HCT116 (cell line): ENCODE measurements around the gene ASB1. TPM values are rescaled to one million over a fixed set of nuclear protein-coding genes. Genes with fewer than 3 reads are reported as not detected.

ENCODE experiments used
- ATAC-seq: fragments of 200-7000 bp; cut with Tn5 transposase; 2 replicates; pipeline ENCODE4 v1.9.1; 2020; ENCODE audit warnings: mild to moderate bottlenecking, moderate library complexity
- BruUV-seq: library from RNA; stranded (reverse); fragments of 400-500 nt; replicated peaks from 2 replicates; lab custom pipeline; 2021; lab: Mats Ljungman, UMichigan
- CTCF ChIA-PET: fragments of 300-600 bp; sonication (Branson Sonifier 250); formaldehyde crosslinking; loops from one replicate; lab custom pipeline; 2021; ENCODE audit warnings: antibody characterized with exemption; lab: Charles Lee
- POLR2A ChIA-PET: fragments of 300-600, 350-600 bp; sonication (Branson Sonifier 250); formaldehyde crosslinking; loops from one replicate; lab custom pipeline; 2021; ENCODE audit warnings: antibody characterized with exemption; lab: Charles Lee
- RAD21 ChIA-PET, 2 experiments: fragments of 300-600 bp; sonication (Branson Sonifier 250); formaldehyde crosslinking; loops; one replicate each; lab custom pipeline; 2023; ENCODE audit warnings: low total read pairs in 2 of 2; ENCODE audit not compliant: uncharacterized antibody in 2 of 2, unreplicated experiment in 2 of 2, low non-redundant PET in 1 of 2; lab: Charles Lee
- DNase-seq: peaks from one replicate; pipeline ENCODE4 v3.0.0-alpha.2; 2010; ENCODE audit warnings: low read depth, low spot score
- H2AFZ ChIP-seq: fragments of 200-600 bp; shearing (Covaris generic), sonication (generic); 2 replicates; pipeline ENCODE4 v1.6.1; 2017; ENCODE audit warnings: low read depth, mixed run types, mixed read lengths, antibody characterized with exemption, low read length; ENCODE audit not compliant: poor library complexity, severe bottlenecking
- H3K27ac ChIP-seq: 2 replicates; pipeline ENCODE4 v1.5.1; 2012; ENCODE audit warnings: low read depth, low read length
- H3K27me3 ChIP-seq: fragments of 200-600 bp; sonication (generic); 2 replicates; pipeline ENCODE4 v1.6.1; 2016; ENCODE audit warnings: mixed run types, low read length, mixed read lengths; ENCODE audit not compliant: insufficient read depth
- H3K36me3 ChIP-seq, 2 experiments: fragments of 200-500 bp in 1 of 2; fragments of 200-600 bp in 1 of 2; sonication (Bioruptor generic) in 1 of 2; sonication (generic) in 1 of 2; 2 replicates each; pipeline versions ENCODE4 v1.5.1 to v1.6.1; 2014 to 2016; ENCODE audit warnings: low read length in 2 of 2, inconsistent platforms in 1 of 2, mixed read lengths in 1 of 2, mixed run types in 1 of 2; ENCODE audit not compliant: insufficient read depth in 2 of 2, control insufficient read depth in 1 of 2
- H3K4me1 ChIP-seq, 2 experiments: fragments of 200-600 bp in 1 of 2; sonication (generic) in 1 of 2; 2 replicates each; pipeline versions ENCODE4 v1.5.1 to v1.6.1; 2012 to 2017; ENCODE audit warnings: low read length in 2 of 2, inconsistent platforms in 1 of 2, mild to moderate bottlenecking in 1 of 2, mixed read lengths in 1 of 2, mixed run types in 1 of 2, moderate library complexity in 1 of 2; ENCODE audit not compliant: insufficient read depth in 2 of 2, control insufficient read depth in 1 of 2
- H3K4me2 ChIP-seq: fragments of 200-600 bp; sonication (generic); 2 replicates; pipeline ENCODE4 v1.6.1; 2017; ENCODE audit warnings: mixed run types, low read length, mixed read lengths
- H3K4me3 ChIP-seq, 2 experiments: fragments of 200-600 bp in 1 of 2; sonication (generic) in 1 of 2; replicated peaks in 1 of 2; 2 replicates each; pipeline ENCODE4 v1.5.1; 2011 to 2016; ENCODE audit warnings: low read length in 2 of 2, control low read depth in 1 of 2, low read depth in 1 of 2, mild to moderate bottlenecking in 1 of 2, mixed read lengths in 1 of 2, mixed run types in 1 of 2
- H3K79me2 ChIP-seq: fragments of 200-600 bp; sonication (generic); 2 replicates; pipeline ENCODE4 v1.6.1; 2017; ENCODE audit warnings: mild to moderate bottlenecking, mixed run types, low read length, moderate library complexity, mixed read lengths; ENCODE audit not compliant: insufficient read depth
- H3K9ac ChIP-seq: fragments of 200-600 bp; sonication (generic); 2 replicates; pipeline ENCODE4 v1.6.1; 2016; ENCODE audit warnings: low read length, mixed read lengths
- H3K9me2 ChIP-seq: fragments of 200-600 bp; sonication (generic), shearing (Covaris generic); 2 replicates; pipeline ENCODE4 v1.6.1; 2017; ENCODE audit warnings: mixed run types, mild to moderate bottlenecking, moderate library complexity; ENCODE audit not compliant: insufficient read depth
- H3K9me3 ChIP-seq, 2 experiments: fragments of 200-500 bp in 1 of 2; fragments of 200-600 bp in 1 of 2; sonication (Bioruptor generic) in 1 of 2; sonication (generic) in 1 of 2; 2 replicates each; pipeline ENCODE4 v1.6.1; 2014 to 2017; ENCODE audit warnings: low read length in 2 of 2, mixed read lengths in 2 of 2, inconsistent platforms in 1 of 2, low read depth in 1 of 2, mild to moderate bottlenecking in 1 of 2, mixed run types in 1 of 2, moderate library complexity in 1 of 2; ENCODE audit not compliant: control insufficient read depth in 1 of 2, insufficient read depth in 1 of 2
- H4K20me1 ChIP-seq: fragments of 200-600 bp; sonication (generic), shearing (Covaris generic); 2 replicates; pipeline ENCODE4 v1.6.1; 2017; ENCODE audit warnings: mixed run types, mild to moderate bottlenecking, moderate library complexity; ENCODE audit not compliant: insufficient read depth
- CBX3 ChIP-seq: IDR thresholded peaks from 2 replicates; pipeline ENCODE4 v1.6.1; 2012; ENCODE audit warnings: low read depth
- CEBPB ChIP-seq: IDR thresholded peaks from 2 replicates; pipeline ENCODE4 v1.6.1; 2012; ENCODE audit warnings: low read depth
- EZH2 ChIP-seq: fragments of 200-600 bp; sonication (generic); IDR thresholded peaks from 2 replicates; pipeline ENCODE4 v1.6.1; 2017; ENCODE audit warnings: antibody characterized with exemption, mixed run types
- FOSL1 ChIP-seq: IDR thresholded peaks from 2 replicates; pipeline ENCODE4 v1.6.1; 2012; ENCODE audit warnings: low read depth
- POLR2A ChIP-seq: IDR thresholded peaks from 2 replicates; pipeline ENCODE4 v1.7.0; 2011; ENCODE audit warnings: borderline replicate concordance; ENCODE audit not compliant: insufficient read depth, insufficient read length; ENCODE audit errors: extremely low read depth
- RAD21 ChIP-seq: IDR thresholded peaks from 2 replicates; pipeline ENCODE4 v1.6.1; 2012; ENCODE audit warnings: low read depth, mild to moderate bottlenecking
- SIN3A ChIP-seq: IDR thresholded peaks from 2 replicates; pipeline ENCODE4 v1.6.1; 2012; ENCODE audit warnings: low read depth
- YY1 ChIP-seq: IDR thresholded peaks from 2 replicates; pipeline ENCODE4 v1.6.1; 2011; ENCODE audit warnings: low read length, low read depth, moderate library complexity, mild to moderate bottlenecking; ENCODE audit not compliant: insufficient replicate concordance; ENCODE audit errors: extremely low read depth
- intact Hi-C: fragments of 100-400 bp; cut with micrococcal nuclease; formaldehyde crosslinking; loops from 2 replicates; pipeline ENCODE4 v1.10.0; 2022
- total RNA-seq: library from RNA; stranded (reverse); gene quantifications from one replicate; pipeline ENCODE4 v1.2.1, GENCODE V29; 2021; ENCODE audit not compliant: unreplicated experiment
- TF ChIP-seq, protein P1 (sequence below): IDR thresholded peaks from 2 replicates; pipeline ENCODE4 v1.6.1; 2012
- TF ChIP-seq, protein P2 (sequence below), 3 experiments: fragments of 200-600 bp in 1 of 3; sonication (generic) in 1 of 3; IDR thresholded peaks in 2 of 3; conservative IDR thresholded peaks in 1 of 3; 2 replicates each; pipeline ENCODE4 v1.5.1; 2012 to 2017; ENCODE audit warnings: low read depth in 2 of 3, low read length in 2 of 3, antibody characterized with exemption in 1 of 3, borderline replicate concordance in 1 of 3, control low read depth in 1 of 3, mild to moderate bottlenecking in 1 of 3, mixed read lengths in 1 of 3, mixed run types in 1 of 3, moderate library complexity in 1 of 3; ENCODE audit not compliant: insufficient read depth in 1 of 3
- TF ChIP-seq, protein P3 (sequence below): IDR thresholded peaks from 2 replicates; pipeline ENCODE4 v1.6.1; 2011; ENCODE audit warnings: mild to moderate bottlenecking, low read length, moderate library complexity; ENCODE audit not compliant: insufficient replicate concordance; ENCODE audit errors: extremely low read depth

ASB1 gene
- total RNA-seq, 1 experiment from 2014 or later: 43.1 TPM

DNA sequence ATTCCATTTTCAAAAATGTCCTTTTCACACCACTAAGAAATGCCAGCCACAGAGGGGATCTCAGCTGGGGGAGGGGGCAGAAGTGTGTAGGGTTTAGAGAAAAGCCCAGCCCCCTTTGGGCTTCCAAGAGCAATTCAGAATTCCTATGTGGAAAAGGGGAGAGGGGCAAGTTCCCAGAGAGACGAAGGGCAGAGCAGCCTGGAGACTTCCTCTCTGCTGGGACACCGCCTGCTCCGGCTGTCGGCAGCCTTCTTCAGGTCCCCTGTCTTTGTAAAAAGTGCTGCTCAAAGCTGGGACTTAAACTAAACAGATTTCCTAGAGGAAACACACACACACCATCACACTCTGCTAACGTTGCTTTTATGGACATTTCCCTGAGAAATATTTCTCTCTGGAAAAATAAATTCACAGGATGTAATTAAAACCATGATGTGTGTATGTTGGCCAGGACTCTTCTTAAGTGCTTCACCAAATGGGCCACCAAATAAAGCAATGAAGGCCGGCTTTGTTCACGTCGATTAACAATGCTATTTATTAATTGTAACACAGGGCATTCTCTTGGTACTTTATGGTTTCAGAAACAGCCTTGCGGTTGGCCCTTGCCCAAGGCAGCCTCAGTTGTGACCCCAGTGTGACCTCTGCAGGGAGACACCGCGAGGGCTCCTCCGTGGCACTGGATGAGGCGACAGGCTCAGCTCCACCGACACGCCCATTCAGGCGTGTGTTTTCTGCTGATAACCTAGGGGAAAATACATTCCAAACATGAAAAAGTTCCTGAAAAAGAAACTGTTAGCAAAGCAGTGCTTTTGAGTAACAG lies 5.6 kb upstream of the ASB1 start:
- ChIA-PET POLR2A (no interaction called here), CTCF (no interaction called here), RAD21 (no interaction called here)
- TF ChIP-seq POLR2A (no peak), RAD21 (no peak), CEBPB (no peak), YY1 (no peak), CBX3 (no peak), FOSL1 (no peak), EZH2 (no peak), SIN3A (no peak)
- TF ChIP-seq, protein P1, sequence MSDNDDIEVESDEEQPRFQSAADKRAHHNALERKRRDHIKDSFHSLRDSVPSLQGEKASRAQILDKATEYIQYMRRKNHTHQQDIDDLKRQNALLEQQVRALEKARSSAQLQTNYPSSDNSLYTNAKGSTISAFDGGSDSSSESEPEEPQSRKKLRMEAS: no peak
- TF ChIP-seq, protein P2, sequence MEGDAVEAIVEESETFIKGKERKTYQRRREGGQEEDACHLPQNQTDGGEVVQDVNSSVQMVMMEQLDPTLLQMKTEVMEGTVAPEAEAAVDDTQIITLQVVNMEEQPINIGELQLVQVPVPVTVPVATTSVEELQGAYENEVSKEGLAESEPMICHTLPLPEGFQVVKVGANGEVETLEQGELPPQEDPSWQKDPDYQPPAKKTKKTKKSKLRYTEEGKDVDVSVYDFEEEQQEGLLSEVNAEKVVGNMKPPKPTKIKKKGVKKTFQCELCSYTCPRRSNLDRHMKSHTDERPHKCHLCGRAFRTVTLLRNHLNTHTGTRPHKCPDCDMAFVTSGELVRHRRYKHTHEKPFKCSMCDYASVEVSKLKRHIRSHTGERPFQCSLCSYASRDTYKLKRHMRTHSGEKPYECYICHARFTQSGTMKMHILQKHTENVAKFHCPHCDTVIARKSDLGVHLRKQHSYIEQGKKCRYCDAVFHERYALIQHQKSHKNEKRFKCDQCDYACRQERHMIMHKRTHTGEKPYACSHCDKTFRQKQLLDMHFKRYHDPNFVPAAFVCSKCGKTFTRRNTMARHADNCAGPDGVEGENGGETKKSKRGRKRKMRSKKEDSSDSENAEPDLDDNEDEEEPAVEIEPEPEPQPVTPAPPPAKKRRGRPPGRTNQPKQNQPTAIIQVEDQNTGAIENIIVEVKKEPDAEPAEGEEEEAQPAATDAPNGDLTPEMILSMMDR (IDR thresholded peaks at IDR 0.05 in 2 of 3, conservative IDR thresholded peaks at IDR 0.05 in 1 of 3; ENCODE audit: borderline replicate concordance in 1 of 3, insufficient read depth in 1 of 3, low read depth in 2 of 3, low read length in 2 of 3): no peak
- TF ChIP-seq, protein P3, sequence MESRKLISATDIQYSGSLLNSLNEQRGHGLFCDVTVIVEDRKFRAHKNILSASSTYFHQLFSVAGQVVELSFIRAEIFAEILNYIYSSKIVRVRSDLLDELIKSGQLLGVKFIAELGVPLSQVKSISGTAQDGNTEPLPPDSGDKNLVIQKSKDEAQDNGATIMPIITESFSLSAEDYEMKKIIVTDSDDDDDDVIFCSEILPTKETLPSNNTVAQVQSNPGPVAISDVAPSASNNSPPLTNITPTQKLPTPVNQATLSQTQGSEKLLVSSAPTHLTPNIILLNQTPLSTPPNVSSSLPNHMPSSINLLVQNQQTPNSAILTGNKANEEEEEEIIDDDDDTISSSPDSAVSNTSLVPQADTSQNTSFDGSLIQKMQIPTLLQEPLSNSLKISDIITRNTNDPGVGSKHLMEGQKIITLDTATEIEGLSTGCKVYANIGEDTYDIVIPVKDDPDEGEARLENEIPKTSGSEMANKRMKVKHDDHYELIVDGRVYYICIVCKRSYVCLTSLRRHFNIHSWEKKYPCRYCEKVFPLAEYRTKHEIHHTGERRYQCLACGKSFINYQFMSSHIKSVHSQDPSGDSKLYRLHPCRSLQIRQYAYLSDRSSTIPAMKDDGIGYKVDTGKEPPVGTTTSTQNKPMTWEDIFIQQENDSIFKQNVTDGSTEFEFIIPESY: no peak
- no peaks in the 10 kb centered on the region for H3K36me3 ChIP-seq
- H3K79me2 ChIP-seq: no peaks in the 10 kb centered on the region
- no peak for DNase-seq
- H3K27ac ChIP-seq: no peak overlapping the region
- peaks cover 8 to 9% of the 10 kb centered on the region in 2 experiments for H3K4me1 ChIP-seq
- H2AFZ ChIP-seq: no peak overlapping the region
- H3K27me3 ChIP-seq: no peaks in the 10 kb centered on the region
- H4K20me1 ChIP-seq: no peaks in the 10 kb centered on the region
- ATAC-seq: no peak
- H3K9me3 ChIP-seq: no peaks in the 10 kb centered on the region
- no peak overlapping the region for H3K4me2 ChIP-seq
- intact Hi-C loops: no loop called here
- H3K4me3 ChIP-seq: no peak overlapping the region
- H3K9me2 ChIP-seq: no peaks in the 10 kb centered on the region
- BruUV-seq: no TSS peak
- no peak overlapping the region for H3K9ac ChIP-seq
